NCI-H1092 (cell line): ENCODE data around the gene ADGRE3.
"Not testable (repeated sequence)": the region's sequence is repeated elsewhere in the genome, so short reads cannot be mapped to it uniquely, and the experiment has no call there.

Experiments
- DNase-seq: peaks from one replicate; lab custom pipeline; 2025; lab: John Stamatoyannopoulos, UW

The ADGRE3 gene

DNA sequence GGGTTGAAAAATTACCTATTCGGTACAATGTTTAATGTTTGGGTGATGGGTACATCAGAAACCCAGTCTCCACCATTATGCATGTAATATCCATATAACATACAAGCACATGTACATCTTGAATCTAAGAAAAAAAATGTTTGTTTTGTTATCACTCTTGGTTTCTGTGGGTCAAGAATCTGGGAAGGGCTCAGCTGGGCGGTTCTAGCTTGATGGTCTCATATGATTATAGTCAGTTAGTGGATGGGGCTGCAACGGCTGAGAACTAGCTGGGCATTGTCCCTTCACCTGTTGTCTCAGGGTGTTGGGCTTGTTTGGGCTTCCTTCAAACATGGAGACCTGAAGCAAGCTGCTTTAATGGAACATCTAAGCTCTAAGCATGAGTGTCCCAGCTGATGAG, 4.7 kb downstream of the ADGRE3 start:
- DNase-seq: no peak

DNA sequence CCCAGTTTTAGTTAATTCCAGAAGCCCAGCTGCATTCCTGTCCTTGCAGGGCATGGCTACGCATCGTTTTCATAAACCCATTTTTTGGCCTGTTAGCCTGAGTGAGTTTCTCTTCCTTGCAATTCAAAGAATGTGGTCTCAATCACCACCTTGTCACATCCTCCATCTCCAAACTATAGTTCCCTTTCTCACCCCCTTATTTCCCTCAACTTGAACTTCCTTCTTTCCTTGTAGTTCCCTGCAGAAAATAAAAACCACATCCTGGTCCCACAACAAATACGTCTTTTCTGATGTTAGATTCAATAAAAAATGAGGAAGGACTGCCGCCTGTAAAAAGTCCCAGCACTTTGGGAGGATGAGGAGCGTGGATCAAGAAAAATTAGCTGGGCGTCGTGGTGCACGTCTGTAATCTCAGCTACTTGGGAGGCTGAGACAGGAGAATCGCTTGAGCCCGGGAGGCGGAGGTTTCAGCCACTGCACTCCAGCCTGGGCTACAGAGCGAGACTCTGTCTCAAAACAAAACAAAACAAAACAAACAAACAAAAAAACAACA, 13.2 kb downstream of the ADGRE3 start:
- DNase-seq: no peak

DNA sequence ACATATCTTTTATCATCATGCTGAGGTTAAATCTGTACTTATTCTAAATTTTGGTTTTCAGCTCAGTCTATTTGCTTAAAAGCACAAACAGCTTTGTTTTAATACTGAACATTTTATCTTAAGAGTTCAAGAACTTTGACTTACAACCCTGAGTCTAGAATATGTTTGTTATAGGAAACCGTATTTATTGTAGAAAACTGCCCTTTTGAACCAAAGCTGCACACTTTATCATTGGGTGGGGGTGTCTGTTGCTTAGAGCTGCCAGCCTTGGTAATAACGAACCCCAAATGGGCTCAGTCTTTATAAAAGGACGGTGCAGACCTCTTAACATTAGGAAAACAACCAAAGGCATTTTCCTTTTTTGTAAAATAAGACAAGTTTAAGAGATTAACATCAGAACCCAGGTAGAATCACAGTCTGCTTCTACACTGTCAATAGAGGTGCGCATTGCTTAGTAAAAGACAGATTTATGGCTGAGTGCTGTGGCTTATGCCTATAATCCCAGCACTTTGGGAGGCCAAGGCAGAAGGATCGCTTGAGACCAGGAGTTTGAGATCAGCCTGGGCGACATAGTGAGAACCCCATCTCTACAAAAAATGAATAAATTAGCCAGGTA, 14.7 kb downstream of the ADGRE3 start:
- DNase-seq: no peak

DNA sequence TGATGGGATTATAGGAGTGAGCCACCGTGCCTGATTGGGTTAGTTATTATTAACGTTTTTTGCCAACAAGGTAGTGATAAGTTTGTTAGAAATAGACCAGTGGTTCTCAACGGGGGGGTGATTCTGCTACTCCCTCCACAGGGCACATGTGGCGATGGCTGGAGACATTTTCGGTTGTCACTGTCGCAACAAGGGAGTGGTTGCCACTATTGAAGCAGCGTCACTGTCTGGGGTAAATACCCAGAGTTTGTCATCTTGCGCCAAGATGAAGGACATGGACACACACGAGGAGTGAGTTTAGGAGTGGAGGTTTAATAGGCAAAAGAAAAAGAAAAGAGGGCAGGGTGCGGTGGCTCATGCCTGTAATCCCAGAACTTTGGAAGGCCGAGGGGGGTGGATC, 18.9 kb downstream of the ADGRE3 start:
- DNase-seq: no peak

DNA sequence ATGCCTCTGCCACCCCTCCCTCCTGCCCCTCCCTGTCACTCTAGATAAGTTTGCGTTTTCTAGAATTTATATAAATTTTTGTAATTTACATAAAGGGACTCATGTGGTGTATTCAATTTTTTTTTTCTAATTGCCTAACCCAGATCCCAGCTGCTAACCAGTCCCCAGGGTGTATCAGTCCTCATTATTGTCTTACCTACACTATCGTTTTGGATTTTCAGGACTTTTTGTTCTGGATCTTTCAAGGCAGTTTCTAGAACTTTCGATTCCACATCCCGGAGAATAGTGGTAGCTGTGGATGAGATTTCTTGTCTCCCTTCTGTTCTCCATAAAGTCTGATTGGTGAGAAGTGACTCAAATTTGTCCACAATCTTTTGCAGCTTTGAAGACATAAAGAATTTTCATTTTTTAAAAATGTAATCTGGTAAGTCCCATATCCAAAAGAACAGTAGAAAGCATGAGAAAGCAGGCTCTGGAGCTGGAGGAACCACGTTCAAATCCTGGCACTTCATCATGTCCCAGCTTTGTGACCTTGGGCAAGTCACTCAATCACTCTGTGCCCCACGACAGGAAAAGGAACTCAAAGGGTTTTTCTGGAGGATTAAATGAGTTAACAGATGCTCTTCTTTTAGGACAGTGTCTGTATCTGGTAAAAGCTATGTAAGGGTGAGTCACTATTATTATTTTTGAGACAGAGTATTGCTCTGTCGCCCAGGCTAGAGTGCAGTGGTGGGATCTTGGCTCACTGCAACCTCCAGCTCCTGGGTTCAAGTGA, 19.7 kb downstream of the ADGRE3 start:
- no peak for DNase-seq

DNA sequence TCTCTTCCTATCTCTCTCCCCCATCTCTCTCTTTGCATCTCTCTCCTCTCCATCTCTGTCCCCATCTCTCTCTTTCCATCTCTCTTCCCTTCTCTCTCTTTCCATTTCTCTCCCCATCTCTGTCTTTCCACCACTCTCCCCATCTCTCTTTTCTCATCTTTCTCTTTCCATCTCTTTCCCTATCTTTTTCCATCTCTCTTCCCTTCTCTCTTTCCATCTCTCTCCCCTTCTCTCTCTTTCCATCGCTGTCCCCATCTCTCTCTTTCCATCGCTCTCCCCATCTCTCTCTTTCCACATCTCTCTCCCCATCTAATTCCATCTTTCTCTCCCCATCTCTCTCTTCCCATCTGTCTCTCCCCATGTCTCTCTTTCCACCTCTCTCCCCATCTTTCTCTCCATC, 24.5 kb downstream of the ADGRE3 start:
- no peak for DNase-seq

DNA sequence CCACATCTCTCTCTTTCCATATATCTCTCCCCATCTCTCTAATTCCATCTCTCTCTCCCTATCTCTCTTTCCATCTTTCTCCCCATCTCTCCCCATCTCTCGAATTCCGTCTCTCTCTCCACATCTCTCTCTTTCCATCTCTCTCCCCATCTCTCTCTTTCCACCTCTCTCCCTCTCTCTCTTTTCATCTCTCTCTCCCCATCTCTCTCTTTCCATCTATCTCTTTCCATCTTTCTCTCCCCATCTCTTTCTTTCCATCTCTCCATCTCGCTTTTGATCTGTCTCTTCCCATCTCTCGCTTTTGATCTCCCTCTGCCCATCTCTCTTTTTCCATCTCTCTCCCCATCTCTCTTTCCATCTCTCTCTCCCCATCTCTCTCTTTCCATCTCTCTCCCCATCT, 25.6 kb downstream of the ADGRE3 start:
- DNase-seq: no peak

DNA sequence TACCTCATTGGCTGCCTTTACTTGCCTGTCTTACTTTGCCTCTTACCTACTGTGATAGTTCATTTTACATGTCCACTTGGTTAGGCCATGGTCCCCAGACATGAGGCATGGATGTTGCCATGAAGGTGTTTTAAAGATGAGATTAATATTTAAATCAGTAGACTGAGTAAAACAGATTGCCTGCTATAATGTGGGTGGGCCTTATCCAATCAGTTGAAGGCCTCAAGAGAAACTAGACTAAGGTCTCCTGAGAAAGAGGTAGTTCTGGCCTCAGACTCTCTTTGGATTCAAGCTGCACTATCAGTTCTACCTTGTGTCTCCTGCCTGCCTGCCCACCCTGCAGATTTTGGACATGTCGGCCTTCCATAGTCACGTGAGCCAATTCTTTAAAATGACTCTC, 26.1 kb downstream of the ADGRE3 start:
- DNase-seq: no peak

DNA sequence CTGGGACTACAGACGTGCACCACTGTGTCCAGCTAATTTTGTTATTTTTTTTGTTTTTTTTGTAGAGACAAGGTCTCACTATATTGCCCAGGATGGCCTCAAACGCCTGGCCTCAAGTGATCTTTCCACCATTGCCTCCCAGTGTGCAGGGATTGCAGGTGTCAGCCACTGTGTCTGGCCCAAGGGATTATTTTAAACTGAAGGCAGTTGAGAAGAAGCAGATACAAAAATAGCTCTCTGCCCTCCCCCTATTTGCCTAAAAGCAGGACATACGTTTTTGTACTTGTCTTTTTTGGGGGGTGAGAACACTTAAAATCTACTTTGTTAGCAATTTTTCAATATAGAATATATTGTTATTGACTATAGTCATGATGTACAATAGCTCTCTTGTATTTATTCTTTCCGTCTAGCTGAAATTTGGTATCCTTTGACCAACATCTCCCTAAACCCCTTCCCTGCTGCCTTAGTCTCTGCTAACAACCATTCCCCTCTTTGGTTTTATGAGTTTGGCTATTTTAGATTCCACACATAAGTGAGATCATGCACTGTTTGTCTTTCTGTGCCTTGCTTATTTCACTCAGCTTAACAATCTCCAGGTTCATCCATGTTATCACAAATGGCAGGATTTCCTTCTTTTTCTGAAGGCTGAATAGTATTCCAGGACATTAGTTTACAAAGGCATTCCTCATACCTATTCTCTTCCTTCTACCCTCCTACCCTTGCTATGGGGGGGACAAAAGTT, 34.9 kb downstream of the ADGRE3 start:
- DNase-seq: no peak

DNA sequence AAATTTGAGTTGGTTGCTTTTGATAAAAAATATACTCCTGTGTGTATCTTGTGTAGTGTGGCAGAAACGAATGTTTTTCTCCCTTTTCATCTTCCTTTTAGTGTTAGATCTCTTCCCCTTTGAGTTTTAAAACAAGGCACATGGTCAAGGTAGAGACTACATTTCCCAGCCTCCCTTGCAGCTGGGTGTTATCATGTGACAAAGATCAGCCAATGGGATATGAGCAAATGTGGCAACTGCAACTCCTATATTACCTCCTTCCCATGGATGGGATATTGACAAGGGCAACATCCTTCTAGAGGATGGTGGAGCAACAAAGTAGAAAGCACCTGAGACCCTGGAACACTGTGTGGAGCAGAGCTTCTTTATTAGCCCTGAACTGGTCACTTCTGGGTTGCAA, 42.4 kb downstream of the ADGRE3 start:
- no peak for DNase-seq

DNA sequence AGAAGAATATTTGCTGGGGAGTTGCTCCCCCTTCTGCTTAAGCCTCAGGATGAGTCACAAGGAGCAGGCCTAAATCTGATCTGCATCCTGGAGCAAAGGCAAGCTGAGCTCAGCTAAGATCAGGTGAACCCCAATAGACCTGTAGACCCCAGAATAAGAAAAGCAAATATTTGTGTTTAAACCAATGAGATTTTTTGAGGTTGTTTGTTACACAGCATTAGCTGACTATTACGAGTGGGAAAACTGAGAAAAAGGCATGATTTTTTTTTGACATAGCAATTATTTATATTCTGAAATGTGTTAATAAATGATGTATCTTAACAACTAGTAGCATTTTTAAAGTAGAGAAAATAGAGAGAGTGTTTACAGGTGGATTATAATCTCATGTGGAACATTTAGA, 45.1 kb downstream of the ADGRE3 start:
- no peak for DNase-seq

DNA sequence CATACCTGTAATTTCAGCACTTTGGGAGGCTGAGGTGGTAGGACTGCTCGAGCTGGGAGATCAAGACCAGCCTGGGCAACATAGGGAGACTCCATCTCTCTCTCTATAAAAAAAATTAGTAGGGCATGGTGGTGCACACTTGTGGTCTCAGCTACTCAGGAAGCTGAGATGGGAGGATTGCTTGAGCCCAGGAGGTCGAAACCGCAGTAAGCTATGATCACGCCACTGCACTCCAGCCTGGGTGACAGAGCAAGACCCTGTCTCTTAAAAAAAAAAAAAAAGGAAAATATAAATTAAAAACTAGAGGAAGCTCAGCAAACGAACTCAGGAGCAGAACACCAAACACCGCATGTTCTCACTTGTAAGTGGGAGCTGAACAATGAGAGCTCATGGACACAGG, 50.2 kb downstream of the ADGRE3 start:
- not testable (repeated sequence) for DNase-seq

DNA sequence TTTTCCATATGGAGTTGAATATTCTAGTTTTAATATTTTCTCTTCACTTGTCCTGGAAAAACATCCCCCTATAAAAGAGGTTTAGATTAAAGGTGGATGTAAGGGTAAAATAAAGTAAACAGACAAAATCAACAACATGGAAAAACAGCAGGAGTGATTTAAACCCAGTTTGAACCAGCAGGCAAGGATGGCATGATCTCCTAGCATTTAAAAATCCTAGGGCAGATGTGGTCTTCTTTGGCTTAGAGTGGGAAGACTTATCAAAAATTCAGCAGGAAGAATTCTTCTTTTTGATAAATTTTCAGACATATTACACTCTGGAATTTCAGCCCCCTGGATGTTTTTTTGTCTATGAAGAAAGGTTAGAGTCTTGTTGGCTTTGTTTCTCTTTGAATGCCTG, 55.2 kb downstream of the ADGRE3 start:
- DNase-seq: no peak

DNA sequence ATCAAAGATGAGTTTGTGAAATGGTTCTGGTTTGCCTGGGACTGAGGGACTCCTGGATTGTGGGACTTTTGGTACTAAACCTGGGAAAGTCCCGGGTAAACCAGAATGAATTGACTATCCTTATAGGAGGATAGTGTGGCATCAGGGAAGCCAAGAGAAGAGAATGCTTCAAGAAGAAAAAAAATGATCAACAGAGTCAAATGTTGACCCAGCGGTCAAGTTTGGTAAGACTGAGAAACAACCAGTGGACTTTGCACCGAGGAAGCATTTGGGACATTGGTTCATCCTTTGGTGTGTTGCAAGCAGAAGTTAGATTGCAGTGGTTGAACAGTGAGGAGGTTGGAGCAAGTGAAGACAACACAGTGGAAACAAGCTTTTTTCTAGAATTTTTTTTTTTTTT, 58.2 kb downstream of the ADGRE3 start:
- no peak for DNase-seq

DNA sequence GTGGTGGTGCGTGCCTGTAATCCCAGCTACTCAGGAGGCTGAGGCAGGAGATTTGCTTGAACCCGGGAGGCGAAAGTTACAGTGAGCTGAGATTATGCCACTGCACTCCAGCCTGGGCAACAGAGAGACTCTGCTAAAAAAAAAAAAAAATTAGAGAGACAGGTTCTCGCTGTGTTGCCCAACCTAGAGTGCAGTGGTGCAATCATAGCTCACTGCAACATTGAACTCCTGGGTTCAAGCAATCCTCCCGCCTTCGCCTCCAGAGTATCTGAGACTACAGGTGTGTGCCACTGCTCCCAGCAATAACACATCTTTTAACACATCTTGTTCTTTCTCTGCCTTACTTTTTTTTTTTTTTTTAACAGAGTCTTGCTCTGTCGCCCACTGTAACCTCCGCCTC, 59.0 kb downstream of the ADGRE3 start:
- DNase-seq: no peak

DNA sequence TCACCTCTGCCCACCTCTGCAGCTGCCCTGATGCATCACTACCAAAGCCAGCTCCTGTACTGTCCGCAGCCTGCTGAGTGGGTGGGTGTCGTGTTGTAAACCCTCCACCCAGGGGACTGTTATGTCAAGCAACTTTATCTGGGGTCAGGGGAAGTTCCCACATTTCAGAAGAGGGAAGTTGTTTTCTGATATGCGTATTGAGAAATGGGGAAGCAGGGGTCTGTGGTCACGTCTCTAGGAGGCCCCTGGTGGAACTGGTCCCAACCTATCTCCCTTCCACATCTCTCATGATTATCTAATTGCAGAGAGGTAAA, 60.6 kb downstream of the ADGRE3 start:
- no peak for DNase-seq

DNA sequence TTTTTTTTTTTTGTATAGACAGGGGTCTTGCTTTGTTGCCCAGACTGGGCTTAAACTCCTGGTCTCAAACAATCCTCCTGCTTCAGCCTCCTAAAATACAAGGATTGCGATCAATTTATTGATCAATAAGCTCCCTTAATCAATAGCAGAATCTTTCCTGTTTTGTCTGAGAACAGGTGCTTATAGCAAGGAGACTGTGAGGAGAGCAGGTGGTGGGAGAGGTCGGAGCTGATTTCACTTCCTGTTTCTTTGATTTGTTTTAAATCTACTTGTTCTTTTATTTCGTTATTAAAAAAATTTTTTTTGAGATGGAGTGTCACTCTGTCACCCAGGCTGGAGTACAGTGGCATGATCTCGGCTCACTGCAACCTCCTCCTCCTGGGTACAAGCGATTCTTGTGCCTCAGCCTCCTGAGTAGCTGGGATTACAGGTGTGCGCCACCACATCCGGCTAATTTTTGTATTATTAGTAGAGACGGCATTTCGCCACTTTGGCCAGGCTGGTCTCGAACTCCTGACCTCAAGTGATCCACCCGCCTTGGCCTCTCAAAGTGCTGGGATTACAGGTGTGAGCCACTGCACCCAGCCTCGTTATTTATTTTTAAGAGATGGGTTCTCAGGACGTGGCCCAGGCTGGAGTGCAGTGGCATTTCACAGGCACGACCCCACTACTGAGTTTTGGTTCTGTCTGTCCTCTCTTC, 61.1 kb downstream of the ADGRE3 start:
- DNase-seq: not testable (repeated sequence)

DNA sequence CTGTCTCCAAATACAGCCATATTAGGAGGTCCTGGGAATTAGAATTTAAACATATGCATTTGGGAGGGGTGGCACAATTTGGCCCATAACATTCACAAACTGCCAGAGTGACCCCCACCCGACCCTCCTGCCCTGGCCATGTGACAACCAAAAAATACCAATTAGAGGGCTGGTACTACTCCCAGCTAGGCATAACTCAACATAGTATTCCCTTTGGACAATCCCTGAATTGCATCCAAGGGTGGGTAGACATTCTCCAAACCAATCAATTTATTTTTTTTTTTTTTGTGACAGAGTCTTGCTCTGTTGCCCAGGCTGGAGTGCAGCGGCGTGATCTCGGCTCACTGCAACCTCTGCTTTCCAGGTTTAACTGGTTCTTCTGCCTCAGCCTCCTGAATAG, 62.0 kb downstream of the ADGRE3 start:
- DNase-seq: no peak

DNA sequence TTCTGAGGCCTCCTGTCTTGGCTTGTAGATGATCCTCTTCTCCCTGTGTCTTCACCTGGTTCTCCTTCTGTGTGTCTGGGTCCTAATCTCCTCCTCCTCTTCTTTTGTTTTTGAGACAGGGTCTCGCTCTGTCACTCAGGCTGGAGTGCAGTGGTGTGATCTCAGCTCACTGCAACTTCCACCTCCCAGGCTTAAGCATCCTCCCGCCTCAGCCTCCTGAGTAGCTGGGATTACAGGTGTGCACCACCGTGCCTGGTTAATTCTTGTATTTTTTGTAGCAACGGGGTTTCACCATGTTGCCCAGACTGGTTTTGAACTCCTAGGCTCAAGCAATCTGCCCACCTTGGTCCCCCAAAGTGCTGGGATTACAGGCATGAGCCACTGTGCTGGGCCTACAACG, 62.4 kb downstream of the ADGRE3 start:
- not testable (repeated sequence) for DNase-seq

DNA sequence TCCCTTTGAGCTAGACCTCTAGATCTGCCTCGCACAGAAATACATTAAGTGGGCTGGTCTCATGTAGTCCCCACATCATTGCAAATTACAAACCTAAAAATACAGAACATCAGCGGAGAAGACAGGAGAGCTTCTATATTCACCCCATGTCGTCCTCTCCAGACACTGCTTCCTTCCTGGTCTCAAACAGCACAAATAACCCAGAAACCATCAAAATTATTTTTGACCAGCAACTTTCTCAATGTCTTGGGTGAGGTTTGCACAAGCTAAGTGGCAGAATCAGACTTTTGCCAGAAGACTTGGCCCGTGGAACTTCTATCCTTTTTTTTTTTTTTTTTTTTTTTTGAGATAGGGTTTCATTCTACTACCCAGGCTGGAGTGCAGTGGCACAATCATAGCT, 63.6 kb downstream of the ADGRE3 start:
- no peak for DNase-seq

DNA sequence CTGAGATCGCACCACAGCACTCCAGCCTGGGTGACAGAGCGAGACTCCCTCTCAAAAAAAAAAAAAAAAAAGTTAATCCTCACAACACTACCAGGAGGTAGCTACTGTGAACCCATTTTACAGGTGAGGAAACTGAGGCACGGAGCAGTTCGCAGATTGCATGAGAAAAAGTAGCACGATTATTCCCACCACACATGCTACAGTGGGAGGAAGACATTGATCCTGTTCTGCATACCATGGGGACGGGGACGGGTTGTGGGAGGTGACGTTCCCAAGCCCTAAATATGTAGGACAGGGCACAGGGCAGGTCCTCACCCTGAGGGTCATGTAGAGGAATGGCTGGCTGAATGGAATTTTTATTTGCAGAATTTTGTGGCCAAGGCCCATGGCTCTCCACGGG, 68.0 kb downstream of the ADGRE3 start:
- DNase-seq: no peak

DNA sequence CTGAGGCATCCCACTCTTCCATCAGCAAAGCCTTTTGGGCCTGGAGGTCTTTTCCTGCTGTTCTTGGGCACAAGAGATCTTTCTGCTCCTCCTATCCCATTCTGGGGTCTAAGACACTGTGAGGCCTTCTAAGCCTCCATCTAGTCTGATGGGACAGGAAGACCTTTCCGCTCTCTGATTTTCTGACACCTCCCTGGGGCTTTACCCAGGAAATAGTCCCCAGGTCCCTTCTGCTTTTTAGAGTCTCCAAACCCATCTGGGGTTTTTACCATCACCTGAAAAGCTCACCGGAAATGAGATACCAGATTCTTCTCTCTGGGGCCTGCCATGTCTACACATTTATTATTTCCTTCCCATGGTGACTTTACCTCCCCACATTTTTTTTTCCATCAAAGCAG, 70.7 kb downstream of the ADGRE3 start:
- no peak for DNase-seq
